ENCODE measurements around the gene SERTAD2.

SERTAD2 gene

GRCh38 chr2:64581777-64582539 lies 71.8 kb downstream of the SERTAD2 start:
- ATAC-seq, result no peak
